Activated effector memory CD4-positive, alpha-beta T cell treated with anti-CD3 and anti-CD28 coated beads, Interleukin-2, amount 50 U/mL, for 16 hours (primary cell): Measurements from ENCODE around the gene CRLF1.
"Not testable (repeated sequence)": the region's sequence is repeated elsewhere in the genome, so short reads cannot be mapped to it uniquely, and the experiment has no call there.

Experiments
- DNase-seq: peaks from one replicate; pipeline ENCODE4 v3.0.0-alpha.2; 2020

The CRLF1 gene

DNA sequence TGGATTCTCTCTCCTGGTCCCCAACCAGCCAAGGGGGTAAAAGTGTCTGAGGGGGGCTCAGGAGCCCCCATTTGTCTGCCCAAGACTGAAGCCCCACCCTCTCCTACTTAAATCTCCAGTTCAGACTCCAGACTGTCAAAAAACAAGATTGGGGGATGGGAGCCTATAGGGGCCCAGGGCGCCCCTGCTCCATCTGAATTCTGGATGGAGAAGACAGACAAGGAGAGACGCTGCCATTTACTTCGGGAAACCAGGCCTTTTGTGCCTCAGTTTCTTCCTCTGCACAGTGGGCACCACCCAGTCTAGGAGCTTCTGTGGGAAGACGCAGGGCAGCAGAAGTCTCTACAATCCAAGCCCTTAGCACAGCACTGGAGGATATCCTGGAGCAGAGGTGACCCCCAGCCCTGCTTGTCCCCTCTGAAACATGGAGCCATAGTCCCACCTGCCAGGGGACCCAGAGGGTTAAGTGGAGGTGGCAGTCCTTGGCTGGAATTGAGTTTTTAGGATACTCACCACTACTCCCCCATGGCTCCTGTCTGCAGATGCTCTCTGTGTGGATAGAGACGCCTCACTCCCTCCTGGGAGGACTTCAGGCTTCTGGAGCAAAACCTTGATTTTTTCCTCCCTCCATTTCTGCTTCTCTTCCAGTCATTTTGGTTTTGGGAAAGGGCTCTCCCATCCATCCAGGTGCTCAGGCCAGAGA, 1.7 kb upstream of the CRLF1 start:
- no peak for DNase-seq

DNA sequence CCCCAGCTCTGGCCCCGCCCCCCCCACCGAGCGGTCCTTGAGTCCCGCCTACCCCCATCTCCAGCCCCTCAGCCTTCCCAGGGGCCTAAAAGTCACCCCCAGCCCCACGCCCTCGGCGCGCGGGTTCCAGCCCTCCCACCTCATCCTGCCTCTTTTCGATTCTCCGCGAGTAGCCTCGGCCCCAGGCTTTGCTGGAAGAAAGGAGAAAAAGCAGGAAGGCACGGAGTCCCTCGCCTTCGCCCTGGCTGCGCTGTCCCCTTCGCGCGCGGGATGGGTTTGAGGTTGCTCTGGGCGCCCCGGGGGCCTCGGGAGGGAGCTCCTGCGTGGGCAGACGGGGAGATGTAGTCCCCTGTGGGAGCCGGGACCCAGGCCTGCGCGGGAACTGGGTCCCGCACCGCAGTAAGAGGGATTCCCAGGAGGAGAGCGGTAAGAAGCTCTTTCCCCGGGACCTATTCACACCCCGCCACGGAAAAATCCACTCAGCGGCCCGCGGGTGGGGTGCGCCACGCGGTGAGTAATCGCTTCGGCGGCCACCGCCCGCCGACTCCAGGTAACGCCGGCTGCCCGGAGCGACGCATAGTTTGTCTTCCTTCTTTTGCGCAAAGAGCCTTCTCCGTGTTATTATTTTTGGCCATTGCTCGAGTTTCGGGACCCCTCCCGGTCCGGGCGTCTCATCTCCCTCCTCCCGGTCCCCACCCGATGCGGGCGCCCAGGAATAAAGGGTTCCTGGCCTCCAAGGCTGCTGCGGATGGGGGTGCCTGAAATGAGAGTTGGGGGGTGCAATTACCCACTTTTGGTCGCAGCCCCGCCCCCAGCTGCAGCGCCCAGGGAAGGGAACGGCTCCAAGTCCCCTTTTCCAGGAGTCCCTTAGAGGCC, 865 bp upstream of the CRLF1 start:
- DNase-seq = peak; percentile 77

GRCh38 chr19:18605546-18606280, 886 bp downstream of the CRLF1 start:
- DNase-seq = no peak

DNA sequence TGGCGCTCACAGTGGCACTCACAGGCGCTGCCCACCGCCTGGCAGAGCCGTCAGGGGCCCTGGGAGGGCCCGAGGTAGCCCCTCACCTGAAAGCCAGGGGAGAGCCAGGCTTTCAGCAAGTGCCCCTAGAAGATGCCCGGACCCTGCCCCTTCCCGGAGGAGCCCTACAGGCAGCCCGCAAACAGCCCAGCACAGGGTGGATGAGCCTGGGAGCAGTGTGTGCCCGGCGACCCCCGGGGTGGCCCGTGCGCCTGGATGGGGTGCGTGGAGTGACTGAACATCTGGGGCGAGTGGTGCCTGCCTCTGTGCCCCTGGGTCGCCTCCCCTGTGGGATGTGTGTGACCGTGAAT, 1.4 kb downstream of the CRLF1 start:
- no peak for DNase-seq

GRCh38 chr19:18604820-18605159, 1.8 kb downstream of the CRLF1 start:
- DNase-seq = no peak

- DNase-seq = no peak
These were observed 2.4 kb downstream of the CRLF1 start for GRCh38 chr19:18603958-18604819.

DNA sequence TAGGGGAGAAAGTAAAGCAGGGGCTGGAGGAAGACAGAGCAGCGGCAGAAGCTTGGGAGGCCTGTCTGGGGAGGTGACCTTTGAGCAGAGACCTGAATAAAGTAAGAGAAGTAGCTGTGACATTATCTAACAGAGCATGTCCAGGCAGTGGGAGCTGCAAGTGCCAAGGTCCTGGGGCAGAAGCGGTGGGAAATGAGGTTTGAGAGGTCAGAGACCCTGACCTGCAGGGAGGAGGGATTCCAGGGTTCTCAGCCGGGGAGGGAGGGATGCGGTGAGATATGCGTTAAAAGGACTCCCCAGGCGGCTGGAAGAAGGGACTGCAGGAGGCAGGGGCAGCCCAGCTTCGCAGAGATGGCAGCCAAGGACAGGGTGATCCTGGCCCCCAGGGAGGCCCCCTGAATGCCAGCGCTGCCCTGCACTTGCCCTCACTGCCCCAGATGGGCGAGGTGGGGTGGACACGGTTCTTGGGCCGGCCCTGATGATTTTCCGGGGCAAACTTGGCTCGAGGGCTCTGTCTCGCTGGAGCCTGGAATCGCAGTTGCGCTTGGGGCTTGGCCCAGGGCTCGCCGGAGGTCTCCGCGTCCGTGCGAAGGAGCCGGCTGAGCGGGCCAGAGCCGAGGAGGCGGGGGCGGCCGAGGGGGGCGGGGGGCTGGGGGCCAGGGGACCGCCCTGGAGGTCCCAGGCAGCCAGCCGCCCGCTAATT, 3.2 kb downstream of the CRLF1 start:
- no peak for DNase-seq

- no peak for DNase-seq
These were observed 4.7 kb downstream of the CRLF1 start for GRCh38 chr19:18601875-18602274.

DNA sequence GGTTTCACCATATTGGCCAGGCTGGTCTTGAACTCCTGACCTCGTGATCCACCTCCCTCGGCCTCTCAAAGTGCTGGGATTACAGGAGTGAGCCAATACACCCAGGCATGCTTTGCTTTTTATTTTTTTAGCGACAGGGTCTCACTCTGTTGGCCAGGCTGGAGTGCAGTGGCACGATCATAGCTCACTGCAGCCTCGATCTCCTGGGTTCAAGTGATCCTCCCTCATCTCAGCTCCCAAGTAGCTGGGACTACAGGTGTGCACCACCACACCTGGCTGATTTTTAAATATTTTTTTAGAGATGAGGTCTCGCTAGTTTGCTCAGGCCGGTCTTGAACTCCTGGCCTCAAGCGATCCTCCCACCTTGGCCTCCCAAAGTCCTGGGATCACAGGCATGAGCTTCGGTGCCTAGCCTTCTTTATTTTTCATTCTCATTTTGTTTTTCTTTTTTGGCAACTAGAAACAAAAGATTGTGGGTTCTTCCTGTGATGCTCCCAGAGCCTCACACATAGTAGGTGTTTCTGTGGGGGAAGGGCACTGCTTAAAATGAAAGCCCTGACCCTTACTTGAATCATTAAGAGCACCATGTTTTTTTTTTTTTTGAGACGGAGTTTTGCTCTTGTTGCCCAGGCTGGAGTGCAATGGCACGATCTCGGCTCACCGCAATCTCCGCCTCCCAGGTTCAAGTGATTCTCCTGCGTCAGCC, 5.8 kb downstream of the CRLF1 start:
- not testable (repeated sequence) for DNase-seq

GRCh38 chr19:18599485-18599884, 7.1 kb downstream of the CRLF1 start:
- no peak for DNase-seq

DNA sequence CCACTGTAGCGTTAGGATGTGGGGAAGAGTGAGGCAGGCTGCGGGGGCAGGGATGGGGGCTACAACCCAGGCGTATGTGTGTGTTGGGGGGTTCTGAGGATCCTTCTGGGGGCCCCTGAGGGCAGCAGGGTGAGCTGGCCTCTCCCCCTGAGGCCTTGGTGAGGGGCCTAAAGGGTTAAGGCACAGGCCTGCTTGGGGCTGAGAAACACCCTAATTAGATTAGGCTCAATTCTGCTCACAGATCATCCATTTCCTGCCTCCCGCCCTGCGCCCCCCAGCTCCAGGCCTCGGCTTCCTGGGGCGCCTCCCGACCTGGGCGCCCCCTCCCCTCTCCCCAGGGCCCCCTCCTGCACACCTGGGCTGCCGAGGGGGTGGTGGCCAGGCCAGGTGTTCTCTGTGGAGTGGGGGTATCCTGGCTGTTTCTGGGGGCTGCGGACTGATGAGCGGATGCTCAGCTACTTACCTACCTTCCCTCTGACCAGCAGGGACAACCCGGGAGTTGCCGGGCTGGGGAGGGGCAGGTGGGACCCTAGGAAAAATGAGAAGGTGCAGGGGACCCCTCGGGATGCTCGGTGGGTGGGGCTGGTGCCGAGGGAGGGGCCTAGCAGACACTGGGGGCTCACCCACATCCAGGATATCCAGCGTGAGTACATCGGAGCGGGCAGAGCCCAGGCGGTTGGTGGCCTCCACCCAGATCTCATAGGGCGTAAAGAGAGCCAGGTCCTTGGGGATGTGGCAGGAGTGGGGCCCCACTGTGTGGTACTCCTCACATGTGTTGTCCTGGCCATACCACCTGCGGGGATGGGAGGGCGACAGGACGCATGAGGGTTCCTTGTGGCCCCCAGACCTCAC, 8.6 kb downstream of the CRLF1 start:
- DNase-seq = no peak

GRCh38 chr19:18596752-18597157, 9.8 kb downstream of the CRLF1 start:
- DNase-seq = no peak

DNA sequence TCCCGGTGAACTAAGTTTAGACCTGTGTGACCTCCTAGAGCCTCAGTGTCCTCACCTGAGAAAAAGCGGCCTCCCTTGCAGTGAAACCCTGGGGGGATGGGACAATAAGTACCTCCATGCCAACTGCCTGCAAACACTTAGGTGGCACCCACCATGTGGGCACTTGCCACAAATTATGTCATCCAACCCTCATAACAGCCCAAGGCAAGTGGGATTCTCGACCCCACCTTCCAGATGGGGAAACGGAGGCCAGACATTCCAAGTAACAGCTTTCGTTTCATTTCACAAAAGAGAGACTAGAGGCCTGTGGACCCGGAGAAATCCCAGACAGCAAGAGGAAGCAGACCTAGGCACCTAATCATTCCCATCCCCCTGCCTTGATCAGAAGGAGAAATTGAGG, 11.1 kb downstream of the CRLF1 start:
- DNase-seq = no peak

GRCh38 chr19:18594824-18595373, 11.7 kb downstream of the CRLF1 start:
- no peak for DNase-seq

- peak; percentile 90 for DNase-seq
These were observed 12.3 kb downstream of the CRLF1 start for GRCh38 chr19:18594096-18594823.

- no peak for DNase-seq
These were observed 13.1 kb downstream of the CRLF1 start for GRCh38 chr19:18593367-18594095.

DNA sequence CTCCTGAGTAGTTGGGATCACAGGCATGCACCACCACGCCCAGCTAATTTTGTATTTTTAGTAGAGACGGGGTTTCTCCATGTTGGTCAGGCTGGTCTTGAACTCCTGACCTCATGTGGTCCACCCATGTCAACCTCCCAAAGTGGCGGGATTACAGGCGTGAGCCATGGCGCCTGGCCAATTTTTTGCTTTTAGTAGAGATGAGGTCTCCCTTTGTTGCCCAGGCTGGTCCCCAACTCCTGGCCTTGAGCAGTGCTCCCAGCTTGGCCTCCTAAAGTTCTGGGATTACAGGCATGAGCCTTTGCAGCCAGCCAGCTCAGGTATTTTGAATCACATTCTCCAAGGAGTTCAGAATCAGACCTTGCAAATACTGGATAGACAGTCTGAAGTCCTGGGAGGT, 13.9 kb downstream of the CRLF1 start:
- DNase-seq = not testable (repeated sequence)

DNA sequence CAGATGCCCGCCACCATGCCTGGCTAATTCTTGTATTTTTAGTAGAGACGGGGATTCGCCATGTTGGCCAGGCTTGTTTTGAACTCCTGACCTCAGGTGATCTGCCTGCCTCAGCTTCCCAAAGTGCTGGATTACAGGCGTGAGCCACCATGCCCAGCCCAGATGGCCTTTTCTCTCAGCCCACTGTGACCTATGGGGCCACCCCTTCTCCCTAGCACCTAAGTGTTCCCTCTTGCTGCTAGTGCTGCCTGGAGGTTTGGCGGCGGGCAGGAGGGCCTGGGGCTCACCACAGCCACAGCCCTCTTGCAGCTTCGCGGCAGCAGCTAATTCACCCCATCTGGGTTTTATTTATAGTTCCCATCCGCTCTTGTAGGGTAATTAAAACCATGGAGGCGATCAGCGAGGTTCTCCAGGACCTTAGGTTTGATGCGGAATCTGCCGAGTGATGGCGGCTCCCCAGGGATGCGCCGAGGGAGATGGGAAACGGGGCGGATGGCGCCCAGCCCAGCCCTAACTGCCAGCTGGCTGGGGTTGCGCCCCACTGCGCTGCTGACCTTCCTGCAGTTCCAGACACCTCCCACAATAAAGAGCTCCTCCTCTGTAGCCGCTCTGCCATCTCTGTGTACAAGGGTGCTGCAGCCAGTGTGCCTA, 14.7 kb downstream of the CRLF1 start:
- DNase-seq = no peak
